Measurements from ENCODE around the gene ACOT6. TPM values are rescaled to one million over a fixed set of nuclear protein-coding genes. Genes with fewer than 3 reads are reported as not detected.
"Not testable (repeated sequence)": the region's sequence is repeated elsewhere in the genome, so short reads cannot be mapped to it uniquely, and the experiment has no call there.

The ACOT6 gene
- total RNA-seq, 1 donor from 2014 or later: not detected

- DNase-seq: peak; percentile 75
- peaks cover 16% of the 10 kb centered on the region for H3K36me3 ChIP-seq
- H3K9me3 ChIP-seq; intact Hi-C loops (cut with DNase I); H3K27me3 ChIP-seq (ENCODE audit: low read depth); H3K27ac ChIP-seq: not testable (repeated sequence)
- peaks cover 36% of the 10 kb centered on the region for H3K4me1 ChIP-seq
- ATAC-seq: peak; percentile 78 to 87
- peak overlapping the region; percentile 73 for H3K4me3 ChIP-seq
- TF ChIP-seq, protein P1, sequence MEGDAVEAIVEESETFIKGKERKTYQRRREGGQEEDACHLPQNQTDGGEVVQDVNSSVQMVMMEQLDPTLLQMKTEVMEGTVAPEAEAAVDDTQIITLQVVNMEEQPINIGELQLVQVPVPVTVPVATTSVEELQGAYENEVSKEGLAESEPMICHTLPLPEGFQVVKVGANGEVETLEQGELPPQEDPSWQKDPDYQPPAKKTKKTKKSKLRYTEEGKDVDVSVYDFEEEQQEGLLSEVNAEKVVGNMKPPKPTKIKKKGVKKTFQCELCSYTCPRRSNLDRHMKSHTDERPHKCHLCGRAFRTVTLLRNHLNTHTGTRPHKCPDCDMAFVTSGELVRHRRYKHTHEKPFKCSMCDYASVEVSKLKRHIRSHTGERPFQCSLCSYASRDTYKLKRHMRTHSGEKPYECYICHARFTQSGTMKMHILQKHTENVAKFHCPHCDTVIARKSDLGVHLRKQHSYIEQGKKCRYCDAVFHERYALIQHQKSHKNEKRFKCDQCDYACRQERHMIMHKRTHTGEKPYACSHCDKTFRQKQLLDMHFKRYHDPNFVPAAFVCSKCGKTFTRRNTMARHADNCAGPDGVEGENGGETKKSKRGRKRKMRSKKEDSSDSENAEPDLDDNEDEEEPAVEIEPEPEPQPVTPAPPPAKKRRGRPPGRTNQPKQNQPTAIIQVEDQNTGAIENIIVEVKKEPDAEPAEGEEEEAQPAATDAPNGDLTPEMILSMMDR (IDR thresholded peaks at IDR 0.05): peak; percentile 69
Measured at GRCh38 chr14:73570913-73571312, 41.4 kb upstream of the ACOT6 start.

- ATAC-seq: not testable (repeated sequence)
Measured at GRCh38 chr14:73573034-73573433, 39.3 kb upstream of the ACOT6 start.

DNA sequence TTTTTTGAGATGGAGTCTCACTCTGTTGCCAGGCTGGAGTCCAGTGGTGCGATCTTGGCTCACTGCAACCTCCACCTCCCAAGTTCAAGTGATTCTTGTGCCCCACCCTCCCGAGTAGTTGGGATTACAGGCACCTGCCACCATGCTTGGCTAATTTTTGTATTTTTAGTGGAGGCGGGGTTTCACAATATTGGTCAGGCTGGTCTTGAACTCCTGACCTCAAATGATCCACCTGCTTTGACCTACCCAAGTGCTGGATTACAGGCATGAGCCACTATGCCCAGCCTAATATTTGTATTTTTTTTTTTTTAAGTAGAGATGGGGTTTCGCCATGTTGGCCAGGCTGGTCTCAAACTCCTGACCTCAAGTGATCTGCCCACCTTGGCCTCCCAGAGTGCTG lies 38.6 kb upstream of the ACOT6 start:
- Histone ChIP-seq H3K4me1 (peaks cover 10% of the 10 kb centered on the region), H3K36me3 (peaks cover 37% of the 10 kb centered on the region)
- H3K27me3 ChIP-seq (ENCODE audit: low read depth); H3K9me3 ChIP-seq; intact Hi-C loops (cut with DNase I); H3K27ac ChIP-seq; DNase-seq; ATAC-seq; H3K4me3 ChIP-seq: not testable (repeated sequence)

More at GRCh38 chr14:73573034-73573433, 39.3 kb upstream of the ACOT6 start:
- DNase-seq; H3K27ac ChIP-seq; H3K9me3 ChIP-seq; H3K27me3 ChIP-seq (ENCODE audit: low read depth); H3K4me3 ChIP-seq; intact Hi-C loops (cut with DNase I): not testable (repeated sequence)
- peaks cover 17% of the 10 kb centered on the region for H3K4me1 ChIP-seq
- H3K36me3 ChIP-seq: peaks cover 30% of the 10 kb centered on the region

GRCh38 chr14:73574251-73574650 lies 38.1 kb upstream of the ACOT6 start:
- H3K27ac ChIP-seq; H3K27me3 ChIP-seq (ENCODE audit: low read depth); H3K9me3 ChIP-seq; H3K4me3 ChIP-seq; DNase-seq; H3K4me1 ChIP-seq; intact Hi-C loops (cut with DNase I); ATAC-seq: not testable (repeated sequence)
- peaks cover 40% of the 10 kb centered on the region for H3K36me3 ChIP-seq

- no peak for ATAC-seq
- TF ChIP-seq, protein P1 (IDR thresholded peaks at IDR 0.05): no peak
Measured at GRCh38 chr14:73576391-73576790, 35.9 kb upstream of the ACOT6 start.

DNA sequence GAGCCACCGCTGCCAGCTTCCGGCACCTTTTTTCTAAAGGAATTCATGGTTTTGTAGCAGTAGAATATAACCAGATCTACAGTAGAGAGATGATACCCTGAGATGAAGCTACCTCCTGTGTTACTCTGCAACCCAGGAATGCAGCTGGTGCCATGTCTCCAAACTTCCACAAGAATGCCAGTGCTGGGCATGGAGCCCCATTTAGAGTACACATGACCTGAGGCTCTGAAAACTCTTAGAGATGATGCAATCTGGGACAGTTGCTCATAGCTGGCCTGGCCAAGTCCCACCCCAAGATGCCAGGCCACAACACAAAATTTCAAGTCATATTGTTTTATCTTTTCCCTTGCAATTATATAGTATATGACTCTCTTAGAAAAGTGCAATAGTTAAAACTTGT lies 35.1 kb upstream of the ACOT6 start:
- intact Hi-C loops (cut with DNase I); H3K4me1 ChIP-seq; H3K4me3 ChIP-seq; ATAC-seq; DNase-seq; H3K9me3 ChIP-seq; H3K27me3 ChIP-seq (ENCODE audit: low read depth); H3K27ac ChIP-seq: not testable (repeated sequence)
- peaks cover 40% of the 10 kb centered on the region for H3K36me3 ChIP-seq

More at GRCh38 chr14:73576391-73576790, 35.9 kb upstream of the ACOT6 start:
- Histone ChIP-seq H3K9me3 (no peaks in the 10 kb centered on the region), H3K27ac (no peak overlapping the region), H3K27me3 (ENCODE audit: low read depth) (no peaks in the 10 kb centered on the region), H3K4me3 (no peak overlapping the region), H3K4me1 (no peaks in the 10 kb centered on the region), H3K36me3 (peaks cover 40% of the 10 kb centered on the region)
- DNase-seq: no peak
- intact Hi-C loops (cut with DNase I): no loop called here

DNA sequence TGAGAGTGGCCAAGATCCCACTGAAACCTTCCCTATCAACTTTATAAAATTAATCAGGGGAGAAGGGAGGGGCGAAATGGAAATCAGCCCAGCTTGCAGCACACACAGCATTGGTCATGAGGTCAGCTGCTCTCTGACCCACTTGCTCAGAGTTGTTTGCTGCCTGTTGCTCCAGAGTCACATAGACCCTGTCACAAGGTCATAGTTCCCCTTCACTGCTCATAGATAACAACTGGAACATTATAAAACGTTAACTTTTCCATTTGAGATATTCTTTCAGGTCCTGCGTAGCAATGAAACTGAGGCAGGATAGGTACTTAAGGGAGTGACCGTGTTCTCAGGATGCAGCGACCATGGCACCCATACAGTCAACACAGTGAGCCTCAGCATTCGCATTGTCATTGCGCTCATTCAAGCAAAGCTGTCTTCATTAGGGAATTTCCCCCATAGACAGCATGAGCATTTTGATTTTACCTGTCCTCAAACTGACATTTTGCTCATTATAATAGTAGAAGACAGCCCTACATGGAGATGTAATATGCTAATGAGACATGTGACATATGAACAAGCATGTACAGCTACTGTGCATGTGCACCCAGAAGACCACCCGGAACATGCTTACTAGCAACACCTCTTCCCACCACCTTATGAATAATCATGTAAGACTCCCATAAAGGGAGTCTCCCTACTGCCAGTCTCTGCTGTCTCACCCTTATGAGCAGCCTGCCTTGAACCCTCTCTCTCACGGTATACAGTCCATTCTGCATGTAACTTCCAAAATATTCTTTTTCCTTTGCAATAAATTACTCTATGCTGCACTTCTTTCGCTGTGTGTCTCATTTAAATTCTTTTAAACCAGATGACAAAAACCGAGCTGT lies 30.0 kb upstream of the ACOT6 start:
- H3K9me3 ChIP-seq; DNase-seq; intact Hi-C loops (cut with DNase I); H3K27me3 ChIP-seq (ENCODE audit: low read depth); H3K27ac ChIP-seq; H3K4me1 ChIP-seq; H3K4me3 ChIP-seq: not testable (repeated sequence)
- ATAC-seq: peak; percentile 63 to 71
- H3K36me3 ChIP-seq: peaks cover 15% of the 10 kb centered on the region

DNA sequence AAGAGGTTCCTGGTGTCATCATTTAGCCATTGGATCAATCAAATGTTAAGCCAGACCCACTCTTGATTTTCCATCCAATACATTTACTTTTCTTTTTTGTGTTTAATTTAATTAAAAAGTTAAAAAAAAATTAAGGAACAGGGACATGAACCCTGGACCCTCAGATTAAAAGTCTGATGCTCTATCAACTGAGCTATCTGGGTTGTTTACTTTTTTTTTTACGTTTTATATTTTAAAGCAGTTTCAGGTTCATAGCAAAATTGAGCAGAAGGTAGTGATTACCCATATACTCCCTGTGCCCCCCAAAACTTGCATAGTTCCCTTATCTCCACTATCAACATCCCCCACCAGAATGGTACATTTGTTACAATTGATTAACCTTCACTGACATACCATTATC lies 23.6 kb upstream of the ACOT6 start:
- intact Hi-C loops (cut with DNase I): no loop called here
- Histone ChIP-seq H3K27me3 (ENCODE audit: low read depth) (no peaks in the 10 kb centered on the region), H3K4me3 (no peak overlapping the region), H3K27ac (no peak overlapping the region), H3K9me3 (no peaks in the 10 kb centered on the region), H3K4me1 (peaks cover 4% of the 10 kb centered on the region), H3K36me3 (no peaks in the 10 kb centered on the region)
- TF ChIP-seq, protein P1 (IDR thresholded peaks at IDR 0.05): no peak
- no peak for ATAC-seq
- DNase-seq: no peak

Data from lower lobe of right lung (tissue), 2 donors.